Erythroblast (primary cell): ENCODE data around the gene CAMSAP2.

ENCODE experiments used
- GATA1 ChIP-seq: IDR thresholded peaks from 2 replicates; pipeline ENCODE4 v1.6.1; 2011; ENCODE audit warnings: low read depth, mild to moderate bottlenecking, control low read depth, low read length, moderate library complexity
- POLR2A ChIP-seq: IDR thresholded peaks from 2 replicates; pipeline ENCODE4 v1.6.1; 2011; ENCODE audit warnings: mild to moderate bottlenecking, low read length

- TF ChIP-seq POLR2A (no peak), GATA1 (no peak)
Measured at GRCh38 chr1:200894712-200895442, 156.2 kb downstream of the CAMSAP2 start, which contains the start of gene INAVA.
